Sigmoid colon (tissue), 7 donors: ENCODE data around the gene UGP2. TPM values are rescaled to one million over a fixed set of nuclear protein-coding genes. Genes with fewer than 3 reads are reported as not detected.

Source experiments
- DNase-seq: peaks from one replicate; pipeline ENCODE4 v3.0.0-alpha.2; 2019
- H3K27ac ChIP-seq, 4 donors: fragments of 200-600 bp; sonication (generic); one replicate each; pipeline ENCODE4 v1.5.1; 2016 to 2019; ENCODE audit warnings: mild to moderate bottlenecking in 1 of 4
- H3K27me3 ChIP-seq, 3 donors: fragments of 200-600 bp; sonication (generic); one replicate each; pipeline ENCODE4 v1.5.1; 2019; ENCODE audit warnings: mild to moderate bottlenecking in 1 of 3
- H3K36me3 ChIP-seq, 4 donors: fragments of 200-600 bp; sonication (generic); one replicate each; pipeline ENCODE4 v1.5.1; 2016 to 2019
- H3K4me1 ChIP-seq, 4 donors: fragments of 200-600 bp; sonication (generic); one replicate each; pipeline ENCODE4 v1.5.1; 2017 to 2019
- H3K4me3 ChIP-seq, 4 donors: fragments of 200-600 bp; sonication (generic); one replicate each; pipeline ENCODE4 v1.5.1; 2017 to 2019; ENCODE audit warnings: mild to moderate bottlenecking in 2 of 4, moderate library complexity in 1 of 4
- H3K9me3 ChIP-seq, 4 donors: fragments of 200-600 bp in 3 of 4; sonication (generic) in 3 of 4; one replicate each; pipeline versions ENCODE4 v1.5.1 to v1.6.1; 2013 to 2019
- CTCF ChIP-seq, 4 experiments: fragments of 450-650 bp in 3 of 4; fragments of 200-600 bp in 1 of 4; IDR thresholded peaks; one replicate each; pipeline ENCODE4 v1.5.1; 2016 to 2019; ENCODE audit warnings: antibody characterized with exemption in 4 of 4, mild to moderate bottlenecking in 3 of 4, moderate library complexity in 2 of 4
- EP300 ChIP-seq, 4 donors: sonication (generic); formaldehyde crosslinking; IDR thresholded peaks; one replicate each; pipeline ENCODE4 v1.6.1; 2017; ENCODE audit warnings: antibody characterized with exemption in 4 of 4
- POLR2A ChIP-seq, 2 donors: fragments of 450-650 bp; IDR thresholded peaks; one replicate each; pipeline ENCODE4 v1.6.1; 2016; ENCODE audit warnings: antibody characterized with exemption in 2 of 2, mild to moderate bottlenecking in 2 of 2, moderate library complexity in 2 of 2
- POLR2AphosphoS5 ChIP-seq, 4 donors: sonication (generic); formaldehyde crosslinking; IDR thresholded peaks; one replicate each; pipeline ENCODE4 v1.6.1; 2017; ENCODE audit warnings: antibody characterized with exemption in 4 of 4
- WGBS, 2 donors: extraction: QIAGEN DNeasy Blood & Tissue Kit; methylation state at CpG; one replicate each; pipeline ENCODE4 v1.1.7; 2013; 5-methylcytosine and 5-hydroxymethylcytosine counted together
- intact Hi-C: fragments of 100-400 bp; cut with DNase I; formaldehyde crosslinking; loops from one replicate; pipeline ENCODE4 v1.15.1; 2023
- polyA plus RNA-seq, 3 donors: library from polyadenylated mRNA; stranded (reverse); fragments of 200-250 nt; gene quantifications; one replicate each; pipeline ENCODE4 v1.2.3, GENCODE V29; 2013
- total RNA-seq, 4 donors: library from RNA; depleted of rRNA; stranded (reverse); fragments of >200 nt; gene quantifications; one replicate each; pipeline ENCODE4 v1.1.0, GENCODE V29; 2016
- donor health status: healthy with polysubstance abuse.
- donor health status: Bipolar disorder and iron deficiency.
- donor health status: healthy.

The UGP2 gene
- total and polyA plus RNA-seq, 7 donors = 132 to 809 (median 195) TPM

- no peak for DNase-seq
- H3K36me3 ChIP-seq = no peaks in the 10 kb centered on the region
- intact Hi-C loops = no loop called here
- no peaks in the 10 kb centered on the region for H3K27me3 ChIP-seq
- WGBS, 2 donors = 77 to 92% methylated on average over 5 of the region's 5 CpGs
- H3K4me1 ChIP-seq = peaks cover 0 to 35% (median 19%) of the 10 kb centered on the region in 4 donors
- TF ChIP-seq POLR2AphosphoS5 (IDR thresholded peaks at IDR 0.05) (no peak), EP300 (IDR thresholded peaks at IDR 0.05) (no peak), POLR2A (IDR thresholded peaks at IDR 0.05) (no peak), CTCF (IDR thresholded peaks at IDR 0.05) (no peak)
- H3K9me3 ChIP-seq = no peaks in the 10 kb centered on the region
- H3K27ac ChIP-seq = peak overlapping the region in 2 of 4 donors; percentile 2 to 77
- no peak overlapping the region for H3K4me3 ChIP-seq
Observed at GRCh38 chr2:63876311-63876710, 34.6 kb downstream of the UGP2 start.

GRCh38 chr2:63878486-63878885 is 36.8 kb downstream of the UGP2 start:
- no peak for TF ChIP-seq CTCF (IDR thresholded peaks at IDR 0.05)
- TF ChIP-seq POLR2A (IDR thresholded peaks at IDR 0.05) = no peak
- no peak for TF ChIP-seq POLR2AphosphoS5 (IDR thresholded peaks at IDR 0.05)
- no peak for TF ChIP-seq EP300 (IDR thresholded peaks at IDR 0.05)
- Histone ChIP-seq H3K9me3 (no peaks in the 10 kb centered on the region), H3K4me3 (no peak overlapping the region), H3K4me1 (peaks cover 0 to 16% (median 7%) of the 10 kb centered on the region in 4 donors), H3K36me3 (peaks cover 0 to 13% (median 0%) of the 10 kb centered on the region in 4 donors), H3K27ac (no peak overlapping the region), H3K27me3 (no peaks in the 10 kb centered on the region)
- WGBS, 2 donors = 63 to 84% methylated on average over 1 of the region's 1 CpG
- intact Hi-C loops = no loop called here
- no peak for DNase-seq

- H3K4me1 ChIP-seq = peaks cover 0 to 16% (median 5%) of the 10 kb centered on the region in 4 donors
- peaks cover 0 to 26% (median 2%) of the 10 kb centered on the region in 4 donors for H3K36me3 ChIP-seq
- no peak for TF ChIP-seq POLR2AphosphoS5 (IDR thresholded peaks at IDR 0.05)
- no peak for TF ChIP-seq CTCF (IDR thresholded peaks at IDR 0.05)
- TF ChIP-seq EP300 (IDR thresholded peaks at IDR 0.05) = no peak
- TF ChIP-seq POLR2A (IDR thresholded peaks at IDR 0.05) = no peak
- no peak for DNase-seq
- H3K27me3 ChIP-seq = no peaks in the 10 kb centered on the region
- H3K9me3 ChIP-seq = no peaks in the 10 kb centered on the region
- no peak overlapping the region for H3K27ac ChIP-seq
- intact Hi-C loops = no loop called here
- 95 to 97% methylated on average over 2 of the region's 2 CpGs for WGBS, 2 donors
- no peak overlapping the region for H3K4me3 ChIP-seq
Observed at GRCh38 chr2:63879876-63880433, 38.3 kb downstream of the UGP2 start.

- DNase-seq = no peak
- Histone ChIP-seq H3K4me3 (no peak overlapping the region), H3K36me3 (peaks cover 0 to 33% (median 2%) of the 10 kb centered on the region in 4 donors), H3K27ac (no peak overlapping the region), H3K9me3 (no peaks in the 10 kb centered on the region), H3K4me1 (peaks cover 0 to 10% (median 2%) of the 10 kb centered on the region in 4 donors), H3K27me3 (no peaks in the 10 kb centered on the region)
- no peak for TF ChIP-seq POLR2AphosphoS5 (IDR thresholded peaks at IDR 0.05)
- TF ChIP-seq POLR2A (IDR thresholded peaks at IDR 0.05) = no peak
- TF ChIP-seq CTCF (IDR thresholded peaks at IDR 0.05) = no peak
- TF ChIP-seq EP300 (IDR thresholded peaks at IDR 0.05) = no peak
- intact Hi-C loops = no loop called here
- 76 to 92% methylated on average over 4 of the region's 4 CpGs for WGBS, 2 donors
Observed at GRCh38 chr2:63880625-63881024, 38.9 kb downstream of the UGP2 start.

GRCh38 chr2:63881205-63881604 is 39.5 kb downstream of the UGP2 start:
- Histone ChIP-seq H3K27me3 (no peaks in the 10 kb centered on the region), H3K27ac (no peak overlapping the region), H3K36me3 (peaks cover 0 to 38% (median 4%) of the 10 kb centered on the region in 4 donors), H3K4me1 (peaks cover 0 to 4% (median 0%) of the 10 kb centered on the region in 4 donors), H3K9me3 (no peaks in the 10 kb centered on the region), H3K4me3 (no peak overlapping the region)
- TF ChIP-seq POLR2AphosphoS5 (IDR thresholded peaks at IDR 0.05) = no peak
- no peak for TF ChIP-seq POLR2A (IDR thresholded peaks at IDR 0.05)
- TF ChIP-seq CTCF (IDR thresholded peaks at IDR 0.05) = no peak
- TF ChIP-seq EP300 (IDR thresholded peaks at IDR 0.05) = no peak
- DNase-seq = no peak
- intact Hi-C loops = no loop called here
- WGBS, 2 donors = 67 to 84% methylated on average over 2 of the region's 2 CpGs
